Loucy (cell line): ENCODE measurements around the gene SYCP3.

Experiments used
- H2AFZ ChIP-seq: fragments of 200-600 bp; sonication (generic); 2 replicates; pipeline ENCODE4 v1.6.0; 2016; ENCODE audit warnings: antibody characterized with exemption, mild to moderate bottlenecking, low read length, moderate library complexity
- H3F3A ChIP-seq: fragments of 200-600 bp; 2 replicates; pipeline ENCODE4 v1.6.0; 2016; ENCODE audit warnings: antibody characterized with exemption, low read depth, mild to moderate bottlenecking
- H3K27me3 ChIP-seq: fragments of 200-600 bp; sonication (generic); 2 replicates; pipeline ENCODE4 v1.6.1; 2014; ENCODE audit warnings: low read length, mild to moderate bottlenecking; ENCODE audit not compliant: insufficient read depth, poor library complexity, severe bottlenecking
- H3K36me3 ChIP-seq: fragments of 200-600 bp; sonication (generic); 2 replicates; pipeline ENCODE4 v1.6.1; 2016; ENCODE audit warnings: low read length; ENCODE audit not compliant: insufficient read depth
- H3K4me1 ChIP-seq: fragments of 200-600 bp; sonication (generic); 2 replicates; pipeline ENCODE4 v1.5.1; 2014; ENCODE audit warnings: low read length, mild to moderate bottlenecking; ENCODE audit not compliant: insufficient read depth, poor library complexity, severe bottlenecking
- H3K4me2 ChIP-seq: fragments of 200-600 bp; sonication (generic); 2 replicates; pipeline ENCODE4 v1.6.0; 2014; ENCODE audit warnings: antibody characterized with exemption, low read length, low read depth, mild to moderate bottlenecking; ENCODE audit not compliant: poor library complexity, severe bottlenecking
- H3K4me3 ChIP-seq: fragments of 200-600 bp; sonication (generic); 2 replicates; pipeline ENCODE4 v1.5.1; 2014; ENCODE audit warnings: low read length, mild to moderate bottlenecking, mixed read lengths; ENCODE audit not compliant: poor library complexity, severe bottlenecking
- H3K79me2 ChIP-seq: fragments of 200-600 bp; sonication (generic); 2 replicates; pipeline ENCODE4 v1.6.1; 2014; ENCODE audit warnings: low read length; ENCODE audit not compliant: insufficient read depth
- H3K9ac ChIP-seq: fragments of 200-600 bp; sonication (generic); 2 replicates; pipeline ENCODE4 v1.6.0; 2014; ENCODE audit warnings: mild to moderate bottlenecking, low read depth, low read length, moderate library complexity; ENCODE audit not compliant: poor library complexity, severe bottlenecking
- H3K9me2 ChIP-seq: fragments of 200-600 bp; sonication (generic); replicated peaks from 2 replicates; pipeline ENCODE4 v1.6.1; 2016; ENCODE audit warnings: low read depth, low read length, mixed read lengths
- H3K9me3 ChIP-seq: fragments of 200-600 bp; sonication (generic); 2 replicates; pipeline ENCODE4 v1.6.1; 2014; ENCODE audit warnings: mild to moderate bottlenecking, antibody characterized with exemption, low read length, low read depth; ENCODE audit not compliant: insufficient read depth
- H4K20me1 ChIP-seq: fragments of 200-600 bp; sonication (generic); 2 replicates; pipeline ENCODE4 v1.6.0; 2014; ENCODE audit warnings: antibody characterized with exemption, low read length, mild to moderate bottlenecking; ENCODE audit not compliant: insufficient read depth, poor library complexity, severe bottlenecking
- EZH2phosphoT487 ChIP-seq: fragments of 200-600 bp; IDR thresholded peaks from 2 replicates; pipeline ENCODE4 v1.6.1; 2018; ENCODE audit warnings: antibody characterized with exemption, mild to moderate bottlenecking, moderate library complexity, borderline replicate concordance
- TF ChIP-seq, protein P1 (sequence below): fragments of 200-600 bp; sonication (generic); conservative IDR thresholded peaks from 2 replicates; pipeline ENCODE4 v1.5.1; 2014; ENCODE audit warnings: mild to moderate bottlenecking, antibody characterized with exemption, low read length

SYCP3 gene

DNA sequence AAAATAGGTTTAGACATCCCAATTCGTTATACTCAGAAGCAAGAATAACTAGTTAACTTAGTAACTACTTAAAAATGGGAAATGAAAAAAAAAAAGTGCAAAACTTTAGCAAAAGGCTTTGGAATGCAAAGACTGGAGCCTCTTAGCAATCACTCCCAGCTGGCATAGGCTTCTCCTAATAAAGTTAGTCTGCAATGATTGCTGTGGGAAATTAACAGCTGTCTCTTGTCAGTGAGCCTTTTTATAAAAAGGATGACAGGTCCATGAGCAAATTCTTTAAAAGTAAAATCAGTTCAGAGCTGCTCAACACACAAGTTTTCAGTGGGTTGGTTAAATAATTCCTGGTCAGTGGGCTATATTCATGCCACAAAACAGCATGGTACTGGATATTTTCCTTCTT lies 7.4 kb upstream of the SYCP3 start:
- Histone ChIP-seq H3K4me3 (no peak overlapping the region), H3K9me3 (no peaks in the 10 kb centered on the region), H3K27me3 (no peaks in the 10 kb centered on the region), H3K9me2 (no peaks in the 10 kb centered on the region), H3K36me3 (peaks cover 78% of the 10 kb centered on the region; the same call in 1 of the 2 replicates), H3F3A (no peaks in the 10 kb centered on the region), H3K79me2 (no peaks in the 10 kb centered on the region), H2AFZ (no peak overlapping the region), H3K9ac (no peak overlapping the region), H3K4me2 (no peak overlapping the region), H4K20me1 (no peaks in the 10 kb centered on the region), H3K4me1 (peaks cover 12% of the 10 kb centered on the region)
- TF ChIP-seq EZH2phosphoT487, result no peak
- TF ChIP-seq, protein P1, sequence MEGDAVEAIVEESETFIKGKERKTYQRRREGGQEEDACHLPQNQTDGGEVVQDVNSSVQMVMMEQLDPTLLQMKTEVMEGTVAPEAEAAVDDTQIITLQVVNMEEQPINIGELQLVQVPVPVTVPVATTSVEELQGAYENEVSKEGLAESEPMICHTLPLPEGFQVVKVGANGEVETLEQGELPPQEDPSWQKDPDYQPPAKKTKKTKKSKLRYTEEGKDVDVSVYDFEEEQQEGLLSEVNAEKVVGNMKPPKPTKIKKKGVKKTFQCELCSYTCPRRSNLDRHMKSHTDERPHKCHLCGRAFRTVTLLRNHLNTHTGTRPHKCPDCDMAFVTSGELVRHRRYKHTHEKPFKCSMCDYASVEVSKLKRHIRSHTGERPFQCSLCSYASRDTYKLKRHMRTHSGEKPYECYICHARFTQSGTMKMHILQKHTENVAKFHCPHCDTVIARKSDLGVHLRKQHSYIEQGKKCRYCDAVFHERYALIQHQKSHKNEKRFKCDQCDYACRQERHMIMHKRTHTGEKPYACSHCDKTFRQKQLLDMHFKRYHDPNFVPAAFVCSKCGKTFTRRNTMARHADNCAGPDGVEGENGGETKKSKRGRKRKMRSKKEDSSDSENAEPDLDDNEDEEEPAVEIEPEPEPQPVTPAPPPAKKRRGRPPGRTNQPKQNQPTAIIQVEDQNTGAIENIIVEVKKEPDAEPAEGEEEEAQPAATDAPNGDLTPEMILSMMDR, result no peak

DNA sequence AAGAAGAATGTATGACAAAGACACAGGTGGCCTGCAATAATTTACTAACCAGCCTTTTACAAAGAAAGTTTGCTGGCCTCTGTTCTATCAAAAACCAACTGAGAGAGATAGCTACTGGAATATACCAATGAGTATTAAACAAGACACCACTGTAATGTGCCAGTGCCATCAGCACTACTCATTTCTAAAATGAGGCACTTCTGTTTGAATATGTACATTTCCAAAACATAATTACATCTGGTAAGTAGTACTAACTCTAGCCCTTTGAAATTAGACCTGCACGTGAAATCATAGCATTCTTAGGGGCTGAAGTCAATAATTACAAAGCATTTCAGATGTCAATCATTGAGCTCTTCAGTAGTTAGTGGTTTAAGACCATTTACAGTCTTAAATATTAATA lies 6.9 kb upstream of the SYCP3 start:
- H3K4me2 ChIP-seq, result no peak overlapping the region
- peaks cover 74% of the 10 kb centered on the region; the same call in 1 of the 2 replicates for H3K36me3 ChIP-seq
- no peaks in the 10 kb centered on the region for H3K9me2 ChIP-seq
- no peak overlapping the region for H2AFZ ChIP-seq
- no peaks in the 10 kb centered on the region for H4K20me1 ChIP-seq
- H3K4me3 ChIP-seq, result no peak overlapping the region
- H3K9ac ChIP-seq, result no peak overlapping the region
- peaks cover 12% of the 10 kb centered on the region for H3K4me1 ChIP-seq
- TF ChIP-seq, protein P1, result no peak
- no peak for TF ChIP-seq EZH2phosphoT487
- H3F3A ChIP-seq, result no peaks in the 10 kb centered on the region
- H3K27me3 ChIP-seq, result no peaks in the 10 kb centered on the region
- H3K79me2 ChIP-seq, result no peaks in the 10 kb centered on the region
- H3K9me3 ChIP-seq, result no peaks in the 10 kb centered on the region

DNA sequence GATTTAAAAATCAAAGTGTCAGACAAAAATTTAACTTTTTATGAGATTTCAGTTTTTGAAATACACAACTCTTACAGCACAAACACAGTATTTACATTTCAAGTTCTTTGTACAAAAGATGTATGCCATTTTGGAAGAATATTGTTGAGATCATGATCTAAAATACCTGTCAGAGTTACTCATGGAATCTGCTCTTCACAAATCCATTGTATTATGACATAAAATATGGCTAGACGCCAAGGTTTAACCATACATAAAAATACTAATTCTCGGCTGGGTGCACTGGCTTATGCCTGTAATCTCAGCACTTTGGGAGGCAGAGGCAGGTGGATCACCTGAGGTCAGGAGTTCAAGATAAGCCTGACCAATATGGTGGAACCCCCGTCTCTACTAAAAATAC lies 6.2 kb upstream of the SYCP3 start:
- no peak overlapping the region for H2AFZ ChIP-seq
- H3K9ac ChIP-seq, result no peak overlapping the region
- no peaks in the 10 kb centered on the region for H3K27me3 ChIP-seq
- H3K9me3 ChIP-seq, result no peaks in the 10 kb centered on the region
- H3K36me3 ChIP-seq, result peaks cover 67% of the 10 kb centered on the region; the same call in 1 of the 2 replicates
- H3K79me2 ChIP-seq, result no peaks in the 10 kb centered on the region
- H4K20me1 ChIP-seq, result no peaks in the 10 kb centered on the region
- H3K9me2 ChIP-seq, result no peaks in the 10 kb centered on the region
- H3K4me2 ChIP-seq, result no peak overlapping the region
- TF ChIP-seq, protein P1, result no peak
- no peak for TF ChIP-seq EZH2phosphoT487
- no peak overlapping the region for H3K4me3 ChIP-seq
- peaks cover 12% of the 10 kb centered on the region for H3K4me1 ChIP-seq
- no peaks in the 10 kb centered on the region for H3F3A ChIP-seq
